DND-41 (cell line): ENCODE data around the gene MBOAT1.
"Not testable (repeated sequence)": the region's sequence is repeated elsewhere in the genome, so short reads cannot be mapped to it uniquely, and the experiment has no call there.

ENCODE experiments used
- ATAC-seq: fragments of 200-7000 bp; cut with Tn5 transposase; 3 replicates; pipeline ENCODE4 v1.9.1; 2021; ENCODE audit warnings: low read depth; ENCODE audit not compliant: insufficient read depth
- DNase-seq: peaks from one replicate; pipeline ENCODE4 v3.0.0-alpha.2; 2020
- H2AFZ ChIP-seq: 2 replicates; pipeline ENCODE4 v1.6.0; 2012; ENCODE audit warnings: low read depth, low read length
- H3K27ac ChIP-seq: 2 replicates; pipeline ENCODE4 v1.5.1; 2012; ENCODE audit warnings: low read length, inconsistent platforms
- H3K27me3 ChIP-seq: fragments of 200-600 bp; sonication (generic); 2 replicates; pipeline ENCODE4 v1.6.0; 2012; ENCODE audit warnings: low read length, mild to moderate bottlenecking, inconsistent platforms; ENCODE audit not compliant: insufficient read depth, poor library complexity
- H3K36me3 ChIP-seq: 2 replicates; pipeline ENCODE4 v1.5.1; 2012; ENCODE audit warnings: low read length, inconsistent platforms; ENCODE audit not compliant: insufficient read depth
- H3K4me1 ChIP-seq: 2 replicates; pipeline ENCODE4 v1.5.1; 2012; ENCODE audit warnings: mild to moderate bottlenecking, low read length; ENCODE audit not compliant: insufficient read depth
- H3K4me2 ChIP-seq: 2 replicates; pipeline ENCODE4 v1.6.0; 2012; ENCODE audit warnings: mild to moderate bottlenecking, moderate library complexity, low read length, inconsistent platforms; ENCODE audit not compliant: insufficient read depth
- H3K4me3 ChIP-seq, 2 experiments: fragments of 200-600 bp in 1 of 2; shearing (Covaris generic) in 1 of 2; 2 replicates each; pipeline ENCODE4 v1.5.1; 2012 to 2016; ENCODE audit warnings: inconsistent platforms in 2 of 2, low read length in 2 of 2, mild to moderate bottlenecking in 2 of 2, low read depth in 1 of 2, moderate library complexity in 1 of 2
- H3K79me2 ChIP-seq: 2 replicates; pipeline ENCODE4 v1.6.0; 2012; ENCODE audit warnings: low read length, inconsistent platforms; ENCODE audit not compliant: insufficient read depth
- H3K9ac ChIP-seq: 2 replicates; pipeline ENCODE4 v1.6.0; 2012; ENCODE audit warnings: low read depth, mild to moderate bottlenecking, inconsistent platforms, low read length, moderate library complexity
- H3K9me3 ChIP-seq: 2 replicates; pipeline ENCODE4 v1.5.1; 2012; ENCODE audit warnings: low read length, moderate library complexity, mild to moderate bottlenecking, inconsistent platforms; ENCODE audit not compliant: insufficient read depth, severe bottlenecking
- H4K20me1 ChIP-seq: 2 replicates; pipeline ENCODE4 v1.6.0; 2012; ENCODE audit warnings: low read length; ENCODE audit not compliant: insufficient read depth
- EZH2 ChIP-seq: IDR thresholded peaks from 3 replicates; pipeline ENCODE4 v1.6.1; 2012; ENCODE audit warnings: borderline replicate concordance, low read depth, mild to moderate bottlenecking, moderate library complexity, low read length, inconsistent platforms; ENCODE audit not compliant: severe bottlenecking
- TF ChIP-seq, protein P1 (sequence below): IDR thresholded peaks from 2 replicates; pipeline ENCODE4 v1.5.1; 2012; ENCODE audit warnings: borderline replicate concordance, low read length, moderate library complexity, mild to moderate bottlenecking; ENCODE audit not compliant: poor library complexity, severe bottlenecking; ENCODE audit errors: extremely low read depth

The MBOAT1 gene

DNA sequence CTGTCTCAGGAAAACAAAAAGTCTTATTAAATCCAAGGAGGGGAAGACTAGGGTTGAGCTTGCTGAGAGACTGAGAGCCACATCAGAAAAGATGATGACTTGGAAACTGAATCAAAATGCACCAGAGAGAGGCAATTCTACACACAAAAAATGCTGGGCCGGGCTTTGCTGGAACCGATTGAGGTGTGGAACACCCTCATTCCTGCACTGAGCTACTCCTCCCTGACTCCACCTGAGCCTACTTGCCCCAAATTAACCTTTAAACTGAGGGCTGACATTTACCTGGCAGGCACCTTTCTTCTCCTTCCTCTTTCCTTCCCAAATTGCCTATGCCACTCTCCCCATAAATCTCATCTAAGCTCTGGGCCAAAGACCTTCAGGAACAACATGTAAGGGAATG, 40.8 kb upstream of the MBOAT1 start:
- H3K9ac ChIP-seq, result no peak overlapping the region
- no peaks in the 10 kb centered on the region for H3K36me3 ChIP-seq
- no peak for ATAC-seq
- no peaks in the 10 kb centered on the region for H3K79me2 ChIP-seq
- no peaks in the 10 kb centered on the region for H3K4me1 ChIP-seq
- no peak overlapping the region for H3K27ac ChIP-seq
- H4K20me1 ChIP-seq, result no peaks in the 10 kb centered on the region
- H3K9me3 ChIP-seq, result no peaks in the 10 kb centered on the region
- H3K4me3 ChIP-seq, result no peak overlapping the region
- no peak for TF ChIP-seq EZH2
- DNase-seq, result no peak
- no peak overlapping the region for H2AFZ ChIP-seq
- H3K27me3 ChIP-seq, result no peaks in the 10 kb centered on the region
- H3K4me2 ChIP-seq, result no peak overlapping the region

DNA sequence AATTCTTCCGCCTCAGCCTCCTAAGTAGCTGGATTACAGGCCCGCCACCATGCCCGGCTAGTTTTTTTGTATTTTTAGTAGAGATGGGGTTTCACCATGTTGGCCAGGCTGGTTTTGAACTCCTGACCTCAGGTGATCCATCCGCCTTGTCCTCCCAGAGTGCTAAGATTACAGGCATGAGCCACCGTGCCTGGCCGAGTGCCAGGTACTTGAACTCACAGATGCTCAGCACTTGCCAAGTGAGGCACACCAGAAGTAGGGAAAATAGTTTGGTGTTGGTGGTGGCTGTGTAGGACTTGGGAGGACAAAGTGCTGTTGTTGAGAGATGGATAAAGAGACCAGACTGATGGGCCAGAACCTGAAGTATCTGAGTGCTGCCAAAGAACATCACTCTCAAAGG, 40.0 kb upstream of the MBOAT1 start:
- Histone ChIP-seq H3K36me3 (no peaks in the 10 kb centered on the region), H3K4me2 (no peak overlapping the region), H3K4me1 (no peaks in the 10 kb centered on the region), H3K9me3 (no peaks in the 10 kb centered on the region), H3K4me3 (no peak overlapping the region), H3K9ac (no peak overlapping the region), H4K20me1 (no peaks in the 10 kb centered on the region), H3K79me2 (no peaks in the 10 kb centered on the region), H3K27ac (no peak overlapping the region), H3K27me3 (no peaks in the 10 kb centered on the region), H2AFZ (no peak overlapping the region)
- ATAC-seq (no peak), DNase-seq (no peak)
- no peak for TF ChIP-seq EZH2
- TF ChIP-seq, protein P1, sequence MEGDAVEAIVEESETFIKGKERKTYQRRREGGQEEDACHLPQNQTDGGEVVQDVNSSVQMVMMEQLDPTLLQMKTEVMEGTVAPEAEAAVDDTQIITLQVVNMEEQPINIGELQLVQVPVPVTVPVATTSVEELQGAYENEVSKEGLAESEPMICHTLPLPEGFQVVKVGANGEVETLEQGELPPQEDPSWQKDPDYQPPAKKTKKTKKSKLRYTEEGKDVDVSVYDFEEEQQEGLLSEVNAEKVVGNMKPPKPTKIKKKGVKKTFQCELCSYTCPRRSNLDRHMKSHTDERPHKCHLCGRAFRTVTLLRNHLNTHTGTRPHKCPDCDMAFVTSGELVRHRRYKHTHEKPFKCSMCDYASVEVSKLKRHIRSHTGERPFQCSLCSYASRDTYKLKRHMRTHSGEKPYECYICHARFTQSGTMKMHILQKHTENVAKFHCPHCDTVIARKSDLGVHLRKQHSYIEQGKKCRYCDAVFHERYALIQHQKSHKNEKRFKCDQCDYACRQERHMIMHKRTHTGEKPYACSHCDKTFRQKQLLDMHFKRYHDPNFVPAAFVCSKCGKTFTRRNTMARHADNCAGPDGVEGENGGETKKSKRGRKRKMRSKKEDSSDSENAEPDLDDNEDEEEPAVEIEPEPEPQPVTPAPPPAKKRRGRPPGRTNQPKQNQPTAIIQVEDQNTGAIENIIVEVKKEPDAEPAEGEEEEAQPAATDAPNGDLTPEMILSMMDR, result no peak

DNA sequence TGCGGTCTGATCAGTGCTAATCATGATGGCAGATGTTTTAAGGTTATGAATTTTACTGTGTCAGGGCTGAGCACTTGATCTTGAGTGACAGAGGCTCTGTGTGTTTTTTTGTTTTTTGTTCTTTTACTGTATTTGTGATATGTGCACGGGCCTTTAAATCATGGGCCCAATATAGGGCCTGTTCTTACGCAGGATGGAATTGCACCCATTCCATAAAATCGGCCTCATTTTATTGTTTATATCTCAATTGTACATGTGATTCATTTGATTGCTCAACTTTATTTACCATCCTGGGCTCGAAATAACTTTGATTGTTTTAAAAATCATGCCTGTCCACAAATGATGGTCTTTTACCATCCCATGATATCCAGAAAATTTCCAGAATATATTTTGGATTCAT, 39.3 kb upstream of the MBOAT1 start:
- no peak overlapping the region for H3K9ac ChIP-seq
- H3K4me3 ChIP-seq, result no peak overlapping the region
- no peak overlapping the region for H3K27ac ChIP-seq
- no peaks in the 10 kb centered on the region for H3K36me3 ChIP-seq
- H3K4me2 ChIP-seq, result no peak overlapping the region
- H4K20me1 ChIP-seq, result no peaks in the 10 kb centered on the region
- DNase-seq (no peak), ATAC-seq (no peak)
- H3K79me2 ChIP-seq, result no peaks in the 10 kb centered on the region
- TF ChIP-seq, protein P1, result no peak
- no peaks in the 10 kb centered on the region for H3K27me3 ChIP-seq
- H3K4me1 ChIP-seq, result no peaks in the 10 kb centered on the region
- no peak overlapping the region for H2AFZ ChIP-seq
- H3K9me3 ChIP-seq, result no peaks in the 10 kb centered on the region

DNA sequence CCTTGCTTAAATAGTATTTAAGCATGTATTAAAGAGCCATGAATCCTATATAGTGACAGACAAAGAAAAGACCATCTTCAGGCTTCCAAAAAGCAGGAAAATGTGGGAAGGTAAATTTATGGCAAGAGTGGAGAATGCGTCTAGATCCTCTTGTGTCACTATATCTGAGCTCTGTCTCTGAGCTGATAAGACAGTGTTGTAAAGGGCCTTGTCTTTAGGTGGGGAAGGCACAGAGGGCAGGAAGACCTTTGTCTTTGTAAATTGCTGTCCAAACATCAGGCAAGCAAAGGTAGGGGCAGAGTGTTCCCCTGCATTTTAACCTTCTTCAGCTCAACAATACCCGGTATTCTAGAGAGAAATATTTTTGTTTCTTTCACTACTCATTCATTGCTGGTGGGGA, 33.9 kb upstream of the MBOAT1 start:
- Histone ChIP-seq H3K27ac (no peak overlapping the region), H3K4me1 (no peaks in the 10 kb centered on the region), H4K20me1 (no peaks in the 10 kb centered on the region), H3K9ac (no peak overlapping the region), H3K79me2 (no peaks in the 10 kb centered on the region), H3K4me2 (no peak overlapping the region), H3K36me3 (no peaks in the 10 kb centered on the region), H3K27me3 (no peaks in the 10 kb centered on the region), H3K4me3 (no peak overlapping the region), H2AFZ (peak overlapping the region; percentile 47; the same call in 1 of the 2 replicates), H3K9me3 (no peaks in the 10 kb centered on the region)
- TF ChIP-seq, protein P1, result no peak
- no peak for TF ChIP-seq EZH2
- ATAC-seq (no peak), DNase-seq (no peak)

DNA sequence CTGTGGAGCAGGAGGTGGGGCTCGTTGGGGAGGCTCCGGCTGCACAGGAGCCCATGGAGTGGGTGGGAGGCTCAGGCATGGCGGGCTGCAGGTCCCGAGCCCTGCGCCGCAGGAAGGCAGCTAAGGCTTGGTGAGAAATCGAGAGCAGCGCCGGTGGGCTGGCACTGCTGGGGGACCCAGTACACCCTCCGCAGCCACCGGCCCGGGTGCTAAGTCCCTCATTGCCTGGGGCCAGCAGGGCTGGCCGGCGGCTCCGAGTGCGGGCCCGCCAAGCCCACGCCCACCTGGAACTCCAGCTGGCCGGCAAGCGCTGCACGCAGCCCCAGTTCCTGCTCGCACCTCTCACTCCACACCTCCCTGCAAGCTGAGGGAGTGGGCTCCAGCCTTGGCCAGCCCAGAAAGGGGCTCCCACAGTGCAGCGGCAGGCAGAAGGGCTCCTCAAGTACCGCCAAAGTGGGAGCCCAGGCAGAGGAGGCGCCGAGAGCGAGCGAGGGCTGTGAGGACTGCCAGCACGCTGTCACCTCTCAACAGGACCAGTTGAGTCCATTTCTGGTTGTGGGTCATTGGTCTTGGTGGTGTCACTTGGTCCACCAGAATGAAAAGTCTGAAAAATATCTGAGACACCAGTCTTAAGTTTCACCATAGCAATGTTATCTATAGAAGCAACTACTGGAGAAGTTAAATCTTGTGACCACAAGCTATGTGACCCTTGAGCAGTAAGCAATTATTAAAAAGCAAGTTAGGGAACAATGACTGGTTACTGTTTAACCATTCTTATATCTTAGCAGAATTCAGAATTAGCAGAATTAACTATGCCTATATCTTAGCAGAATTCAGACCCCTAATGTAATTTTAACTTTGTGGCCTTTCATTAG, 32.8 kb upstream of the MBOAT1 start:
- H3K27ac ChIP-seq, H3K4me1 ChIP-seq, H3K9me3 ChIP-seq, H4K20me1 ChIP-seq, H3K9ac ChIP-seq, H3K36me3 ChIP-seq, DNase-seq, H3K4me3 ChIP-seq, H3K4me2 ChIP-seq, H3K27me3 ChIP-seq, H2AFZ ChIP-seq, ATAC-seq, H3K79me2 ChIP-seq: not testable (repeated sequence)
